ENCODE data around the gene BRK1. TPM values are rescaled to one million over a fixed set of nuclear protein-coding genes. Genes with fewer than 3 reads are reported as not detected.
"Not testable (repeated sequence)": the region's sequence is repeated elsewhere in the genome, so short reads cannot be mapped to it uniquely, and the experiment has no call there.

The BRK1 gene
- total RNA-seq, 2 donors from 2014 or later: 86.8 to 132 TPM

DNA sequence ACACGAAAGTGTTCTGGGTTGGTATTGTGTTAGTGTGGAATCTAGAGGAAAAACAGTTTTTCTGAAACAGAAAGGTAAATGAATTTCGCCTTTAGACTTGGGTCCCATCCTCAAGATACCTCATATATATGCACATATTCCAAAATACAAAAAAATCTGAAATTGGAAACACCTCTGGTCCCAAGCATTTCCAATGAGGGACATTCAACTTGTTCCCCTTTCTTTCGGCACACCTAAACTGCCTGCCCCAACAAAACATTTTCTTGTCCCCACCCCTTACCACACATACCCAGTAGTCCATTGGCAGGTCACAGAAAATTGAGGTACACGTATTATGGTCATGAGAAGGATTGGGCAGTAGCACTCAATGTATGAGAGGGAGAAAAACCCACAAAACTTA lies 40.2 kb downstream of the BRK1 start:
- H3K4me3 Mint-ChIP-seq: no peak overlapping the region
- ATAC-seq: no peak
- no peaks in the 10 kb centered on the region for H3K27me3 Mint-ChIP-seq
- H3K4me1 Mint-ChIP-seq (ENCODE audit: low read depth in 2 of 2): peaks cover 3 to 8% of the 10 kb centered on the region in 2 donors
- H3K27ac Mint-ChIP-seq: peak overlapping the region in 1 of 2 donors; percentile 26
- no peaks in the 10 kb centered on the region for H3K9me3 Mint-ChIP-seq
- no peak for DNase-seq (ENCODE audit: low spot score)
- H3K36me3 Mint-ChIP-seq: peaks cover 8% of the 10 kb centered on the region

DNA sequence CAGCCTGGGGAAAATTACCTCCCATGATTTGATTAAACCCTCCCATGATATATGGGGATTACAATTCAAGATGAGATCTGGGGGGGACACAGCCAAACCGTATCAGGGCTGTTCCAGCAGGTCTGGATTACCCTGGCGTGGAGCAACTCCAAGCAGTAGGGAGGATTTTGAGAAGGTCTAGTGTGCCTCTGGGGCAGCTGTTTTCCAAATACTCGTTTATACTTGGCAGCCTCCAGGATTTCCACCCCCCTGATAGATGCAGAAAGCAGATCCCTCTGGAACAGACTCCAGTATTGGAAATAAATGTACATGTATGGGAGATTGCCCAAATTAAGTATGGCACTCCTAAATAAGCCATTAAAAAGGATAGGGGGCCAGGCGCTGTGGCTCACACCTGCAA lies 41.6 kb downstream of the BRK1 start:
- H3K4me3 Mint-ChIP-seq: no peak overlapping the region

DNA sequence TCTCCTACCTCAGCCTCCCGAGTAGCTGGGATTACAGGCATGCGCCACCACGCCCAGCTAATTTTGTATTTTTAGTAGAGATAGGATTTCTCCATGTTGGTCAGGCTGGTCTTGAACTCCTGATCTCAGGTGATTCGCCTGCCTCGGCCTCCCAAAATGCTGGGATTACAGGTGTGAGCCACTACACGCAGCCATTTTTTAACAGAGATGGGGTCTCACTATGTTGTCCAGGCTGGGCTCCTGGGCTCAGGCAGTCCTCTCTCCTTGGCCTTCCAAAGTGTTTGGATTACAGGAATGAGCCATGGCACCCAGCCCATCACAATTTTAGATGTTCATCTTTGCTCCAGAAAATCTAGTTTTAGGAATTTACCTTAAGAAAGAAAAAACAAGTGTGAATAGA lies 43.1 kb downstream of the BRK1 start:
- H3K36me3 Mint-ChIP-seq; ATAC-seq; H3K9me3 Mint-ChIP-seq; H3K4me3 Mint-ChIP-seq; DNase-seq (ENCODE audit: low spot score); H3K27me3 Mint-ChIP-seq; H3K27ac Mint-ChIP-seq: not testable (repeated sequence)
- H3K4me1 Mint-ChIP-seq (ENCODE audit: low read depth in 2 of 2): peaks cover 0 to 13% of the 10 kb centered on the region in 2 donors

More for the DNA sequence above, 41.6 kb downstream of the BRK1 start:
- Mint-ChIP-seq H3K9me3 (no peaks in the 10 kb centered on the region), H3K36me3 (no peaks in the 10 kb centered on the region), H3K4me1 (ENCODE audit: low read depth in 2 of 2) (peaks cover 0 to 13% of the 10 kb centered on the region in 2 donors), H3K27ac (no peak overlapping the region), H3K27me3 (no peaks in the 10 kb centered on the region)
- no peak for DNase-seq (ENCODE audit: low spot score)
- ATAC-seq: no peak

DNA sequence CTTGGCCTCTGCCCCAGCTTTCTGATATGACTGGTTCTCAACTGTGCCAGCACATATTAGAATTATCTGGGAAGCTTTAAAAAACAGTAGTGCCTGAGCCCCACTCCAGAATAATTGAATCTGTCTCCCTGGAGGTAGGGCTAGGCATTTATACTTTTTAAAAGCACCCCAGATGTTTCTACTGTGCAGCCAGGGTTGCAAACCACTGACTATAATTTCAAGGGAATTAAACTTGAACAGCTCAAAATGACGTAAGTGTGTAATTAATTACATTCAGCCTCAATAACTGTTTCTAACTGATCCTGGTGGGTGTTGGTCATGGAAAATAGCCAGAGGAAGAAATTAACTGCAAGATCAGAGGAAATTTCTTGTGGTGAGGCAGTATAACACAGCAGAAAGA lies 44.9 kb downstream of the BRK1 start:
- Mint-ChIP-seq H3K9me3 (no peaks in the 10 kb centered on the region), H3K27me3 (no peaks in the 10 kb centered on the region), H3K4me1 (ENCODE audit: low read depth in 2 of 2) (peaks cover 0 to 13% of the 10 kb centered on the region in 2 donors), H3K4me3 (no peak overlapping the region), H3K27ac (no peak overlapping the region), H3K36me3 (no peaks in the 10 kb centered on the region)
- DNase-seq (ENCODE audit: low spot score) (no peak), ATAC-seq (no peak)

DNA sequence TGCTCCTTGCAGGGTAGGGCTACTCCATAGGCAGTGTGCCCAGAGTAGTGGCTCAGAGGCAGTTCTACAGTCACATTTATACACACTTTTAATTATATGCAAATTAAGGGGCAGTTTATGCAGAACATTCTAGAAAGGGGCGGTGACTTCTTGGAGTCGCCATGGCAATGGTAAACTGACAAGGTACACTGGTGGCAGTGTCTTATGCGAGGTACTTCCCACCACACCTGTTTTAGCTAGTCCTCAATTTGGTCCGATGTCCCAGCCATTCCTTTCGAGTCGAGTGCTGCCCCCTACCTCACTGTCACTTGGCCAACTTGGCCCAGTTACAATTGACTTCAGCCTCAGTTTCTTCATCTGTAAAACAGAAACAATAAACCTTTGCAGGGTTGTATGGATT lies 45.5 kb downstream of the BRK1 start:
- H3K4me1 Mint-ChIP-seq (ENCODE audit: low read depth in 2 of 2): peaks cover 0 to 10% of the 10 kb centered on the region in 2 donors
- no peak overlapping the region for H3K4me3 Mint-ChIP-seq
- DNase-seq (ENCODE audit: low spot score) (no peak), ATAC-seq (no peak)
- H3K36me3 Mint-ChIP-seq: no peaks in the 10 kb centered on the region
- H3K27me3 Mint-ChIP-seq: no peaks in the 10 kb centered on the region
- H3K9me3 Mint-ChIP-seq: no peaks in the 10 kb centered on the region
- H3K27ac Mint-ChIP-seq: no peak overlapping the region

DNA sequence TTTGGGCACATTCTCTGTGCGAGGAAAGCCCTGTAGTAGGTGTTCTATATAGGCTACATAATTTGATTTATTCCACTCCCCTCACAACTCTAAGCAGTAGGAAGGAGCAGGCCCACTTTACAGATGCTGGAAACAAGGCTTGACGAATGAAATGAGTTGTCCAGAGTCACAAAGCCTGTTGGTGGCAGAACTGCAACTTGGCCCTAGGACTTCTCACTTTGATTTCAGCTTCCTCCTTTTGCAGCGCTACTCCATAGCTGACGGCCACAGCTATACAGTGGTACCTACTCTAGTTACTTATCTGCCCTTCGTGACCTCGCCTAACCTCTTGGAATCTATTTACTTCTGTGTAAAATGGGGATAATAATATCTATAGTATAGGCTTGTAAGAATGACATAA lies 46.7 kb downstream of the BRK1 start:
- Mint-ChIP-seq H3K4me3 (no peak overlapping the region), H3K4me1 (ENCODE audit: low read depth in 2 of 2) (peaks cover 10 to 14% of the 10 kb centered on the region in 2 donors), H3K27ac (peak overlapping the region in 1 of 2 donors; percentile 10), H3K36me3 (peaks cover 4% of the 10 kb centered on the region), H3K27me3 (no peaks in the 10 kb centered on the region), H3K9me3 (no peaks in the 10 kb centered on the region)
- ATAC-seq (no peak), DNase-seq (ENCODE audit: low spot score) (no peak)

DNA sequence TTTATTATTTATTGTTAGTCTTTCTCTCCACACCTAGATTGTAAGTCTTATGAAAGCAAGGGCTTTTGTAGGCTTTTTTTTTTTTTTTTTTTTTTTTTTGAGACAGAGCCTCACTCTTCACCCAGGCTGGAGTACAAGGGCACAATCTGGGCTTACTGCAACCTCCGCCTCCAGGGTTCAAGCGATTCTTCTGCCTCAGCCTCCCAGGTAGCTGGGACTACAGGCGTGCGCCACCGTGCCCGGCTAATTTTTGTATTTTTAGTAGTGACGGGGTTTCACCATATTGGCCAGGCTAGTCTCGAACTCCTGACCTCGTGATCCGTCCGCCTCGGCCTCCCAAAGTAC lies 48.7 kb downstream of the BRK1 start:
- ATAC-seq; H3K9me3 Mint-ChIP-seq; H3K27ac Mint-ChIP-seq; H3K27me3 Mint-ChIP-seq; DNase-seq (ENCODE audit: low spot score): not testable (repeated sequence)
- Mint-ChIP-seq H3K36me3 (peaks cover 15% of the 10 kb centered on the region), H3K4me3 (peak overlapping the region; percentile 86), H3K4me1 (ENCODE audit: low read depth in 2 of 2) (peaks cover 18 to 24% of the 10 kb centered on the region in 2 donors)

DNA sequence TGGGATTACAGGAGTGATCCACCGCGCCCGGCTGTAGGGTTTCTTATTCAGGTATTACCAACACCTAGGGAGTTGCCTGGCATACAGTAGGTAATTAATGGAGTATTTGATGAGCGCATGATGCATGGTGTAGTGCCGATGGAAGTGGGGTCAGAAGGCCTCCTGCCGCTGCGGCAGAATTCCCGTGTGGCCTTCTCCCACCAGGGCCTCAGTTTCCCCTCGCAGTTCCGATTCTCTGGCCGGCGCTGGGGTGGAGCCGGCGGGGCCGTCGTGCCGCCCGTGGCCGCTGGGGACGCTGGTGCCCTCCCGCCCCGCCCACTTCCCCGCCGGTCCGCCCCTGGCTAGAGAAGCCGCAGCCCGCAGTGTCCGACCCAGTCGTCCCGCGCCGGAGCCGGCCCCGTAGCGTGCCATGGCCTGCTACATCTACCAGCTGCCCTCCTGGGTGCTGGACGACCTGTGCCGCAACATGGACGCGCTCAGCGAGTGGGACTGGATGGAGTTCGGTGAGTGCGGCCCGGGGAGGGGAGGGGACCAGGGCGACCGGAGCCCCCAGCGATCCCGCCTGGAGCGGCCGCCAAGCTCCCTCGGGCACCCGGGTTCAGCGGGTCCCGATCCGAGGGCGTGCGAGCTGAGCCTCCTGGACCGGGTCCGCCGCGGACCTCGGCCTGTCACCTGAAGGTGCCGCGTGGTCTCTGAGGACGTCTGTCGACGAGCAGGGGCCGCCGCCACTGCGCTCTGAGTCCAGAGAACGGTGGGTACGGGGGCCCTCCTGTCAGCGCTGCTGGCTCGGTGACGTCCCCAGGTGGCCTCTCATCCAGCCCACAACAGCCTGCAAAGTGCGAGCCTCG lies 49.3 kb downstream of the BRK1 start, which contains the start of gene IRAK2:
Gene IRAK2, plus strand, starts transcription at position 374 of the 848 bp plus-strand sequence. Its CDS starts 36 bp downstream, at position 410.
- ATAC-seq (peak; percentile 94 to 95), DNase-seq (ENCODE audit: low spot score) (peak; percentile 75)
- peaks cover 15% of the 10 kb centered on the region for H3K36me3 Mint-ChIP-seq
- peak within 1 kb of the TSS; percentile 86 for H3K4me3 Mint-ChIP-seq
- H3K9me3 Mint-ChIP-seq: peaks cover 3% of the 10 kb centered on the region
- peaks cover 18 to 25% of the 10 kb centered on the region in 2 donors for H3K4me1 Mint-ChIP-seq (ENCODE audit: low read depth in 2 of 2)
- H3K27ac Mint-ChIP-seq: peak within 1 kb of the TSS; percentile 64 to 87
- no peaks in the 10 kb centered on the region for H3K27me3 Mint-ChIP-seq

DNA sequence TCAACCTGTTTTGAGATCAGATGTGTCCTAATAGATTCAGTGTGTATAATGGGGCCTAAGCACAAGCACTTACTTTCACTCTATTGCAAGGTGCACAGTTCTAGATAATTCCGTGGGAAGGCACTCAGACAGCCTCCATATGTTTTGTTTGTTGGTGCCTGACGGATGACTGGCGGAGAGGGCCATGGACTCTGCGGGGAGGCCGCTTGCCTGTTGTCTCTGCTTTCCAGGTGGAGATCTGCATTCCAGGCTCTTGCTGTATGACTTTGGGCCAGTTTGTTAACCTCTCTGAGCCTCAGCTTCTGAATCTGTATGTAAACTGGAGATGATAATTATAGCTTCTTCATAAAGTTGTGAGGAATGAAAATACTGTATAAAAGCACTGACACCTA lies 50.7 kb downstream of the BRK1 start:
- Mint-ChIP-seq H3K9me3 (peaks cover 3% of the 10 kb centered on the region), H3K27ac (peak overlapping the region; percentile 64 to 87), H3K27me3 (no peaks in the 10 kb centered on the region), H3K4me1 (ENCODE audit: low read depth in 2 of 2) (peaks cover 24 to 38% of the 10 kb centered on the region in 2 donors), H3K4me3 (peak overlapping the region; percentile 86), H3K36me3 (peaks cover 15% of the 10 kb centered on the region)
- ATAC-seq: no peak
- DNase-seq (ENCODE audit: low spot score): no peak

DNA sequence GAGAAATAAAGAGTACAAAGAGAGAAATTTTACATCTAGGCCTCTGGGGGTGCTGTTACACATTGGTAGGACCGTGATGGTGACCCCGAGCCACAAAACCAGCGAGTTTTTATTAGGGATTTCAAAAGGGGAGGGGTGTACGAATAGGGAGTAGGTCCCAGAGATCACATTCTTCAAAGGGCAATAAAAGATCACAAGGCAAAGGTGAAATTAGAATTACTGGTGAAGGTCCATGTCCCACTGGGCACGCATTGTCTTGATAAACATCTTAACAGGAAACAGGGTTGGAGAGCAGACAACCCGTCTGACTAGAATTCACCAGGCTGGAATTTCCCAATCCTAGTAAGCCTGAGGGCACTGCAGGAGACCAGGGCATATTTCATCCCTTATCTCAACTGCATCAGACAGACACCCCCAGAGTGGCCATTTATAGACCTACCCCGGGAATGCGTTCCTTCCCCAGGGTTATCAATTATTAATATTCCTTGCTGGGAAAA lies 53.6 kb downstream of the BRK1 start:
- Mint-ChIP-seq H3K4me3 (peak overlapping the region; percentile 52), H3K9me3 (peaks cover 3% of the 10 kb centered on the region), H3K27me3 (no peaks in the 10 kb centered on the region), H3K4me1 (ENCODE audit: low read depth in 2 of 2) (peaks cover 24 to 42% of the 10 kb centered on the region in 2 donors), H3K27ac (peak overlapping the region in 1 of 2 donors; percentile 83), H3K36me3 (peaks cover 15% of the 10 kb centered on the region)
- DNase-seq (ENCODE audit: low spot score) (no peak), ATAC-seq (no peak)

DNA sequence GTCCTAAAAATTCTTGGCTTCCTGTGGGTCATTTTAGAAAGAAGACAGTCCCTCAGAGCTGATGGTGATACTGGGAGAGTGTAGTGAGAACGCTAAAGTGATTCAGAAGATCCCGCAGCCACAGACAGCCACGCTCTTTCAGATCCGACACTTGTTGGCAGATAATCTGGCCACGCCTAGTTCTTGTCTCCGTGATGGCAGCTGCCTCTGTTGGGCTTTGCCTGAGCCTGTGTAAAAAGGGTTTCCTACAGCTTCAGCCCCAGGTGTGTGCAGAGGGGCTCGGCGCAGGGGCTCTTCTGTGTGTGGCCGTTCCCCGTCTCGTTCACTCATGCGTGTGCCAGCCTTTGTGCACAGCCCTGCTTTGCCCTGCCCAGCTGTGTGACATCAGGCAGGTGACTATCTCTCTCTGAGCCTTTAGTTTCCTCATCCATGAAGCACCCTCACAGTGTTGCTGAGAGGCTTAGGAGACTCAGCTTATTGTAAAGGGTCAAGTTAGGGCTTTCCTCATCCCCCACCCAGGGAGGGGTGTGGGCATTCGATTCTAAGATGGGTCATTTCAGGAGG lies 55.5 kb downstream of the BRK1 start:
- H3K9me3 Mint-ChIP-seq: peaks cover 3% of the 10 kb centered on the region
- DNase-seq (ENCODE audit: low spot score) (no peak), ATAC-seq (no peak)
- peaks cover 15% of the 10 kb centered on the region for H3K36me3 Mint-ChIP-seq
- H3K27me3 Mint-ChIP-seq: no peaks in the 10 kb centered on the region
- H3K4me3 Mint-ChIP-seq: no peak overlapping the region
- peaks cover 24 to 46% of the 10 kb centered on the region in 2 donors for H3K4me1 Mint-ChIP-seq (ENCODE audit: low read depth in 2 of 2)
- H3K27ac Mint-ChIP-seq: peak overlapping the region in 1 of 2 donors; percentile 83

DNA sequence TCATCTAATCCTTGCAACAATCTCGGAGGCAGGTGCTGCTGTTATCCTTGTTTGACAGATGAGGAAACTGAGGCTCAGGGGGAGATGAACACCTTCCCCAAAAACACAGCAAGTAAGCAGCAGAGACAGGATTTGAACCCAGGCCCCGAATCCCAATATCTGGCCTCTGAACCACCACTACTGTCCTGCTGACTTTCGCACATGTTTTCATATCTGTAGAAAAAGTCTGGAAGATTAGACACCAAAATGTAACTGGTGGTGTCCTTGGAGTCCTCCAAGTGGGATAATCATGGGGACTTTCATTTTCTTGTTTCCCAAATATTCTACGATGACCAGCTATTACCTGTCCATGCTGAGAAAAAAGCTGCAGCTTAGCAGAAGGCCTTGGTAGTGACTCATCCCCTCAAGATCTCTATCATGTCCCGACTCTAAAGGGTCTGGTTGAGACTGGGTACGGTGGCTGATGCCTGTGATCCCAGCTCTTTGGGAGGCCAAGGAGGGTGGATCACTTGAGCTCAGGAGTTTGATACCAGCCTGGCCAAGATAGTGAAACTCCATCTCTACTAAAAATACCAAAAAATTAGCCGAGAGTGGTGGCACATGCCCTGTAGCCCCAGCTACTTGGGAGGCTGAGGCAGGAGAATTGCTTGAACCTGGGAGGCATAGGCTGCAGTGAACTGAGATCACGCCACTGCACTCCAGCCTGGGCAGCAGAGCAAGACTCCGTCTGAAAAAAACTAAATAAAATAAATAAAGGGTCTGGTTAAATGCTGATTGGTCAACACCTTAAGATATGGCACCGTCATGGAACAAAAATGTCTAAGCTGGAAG lies 57.8 kb downstream of the BRK1 start:
- Mint-ChIP-seq H3K36me3 (peaks cover 9% of the 10 kb centered on the region), H3K27me3 (no peaks in the 10 kb centered on the region), H3K4me1 (ENCODE audit: low read depth in 2 of 2) (peaks cover 14 to 38% of the 10 kb centered on the region in 2 donors), H3K9me3 (peaks cover 3% of the 10 kb centered on the region), H3K4me3 (peak overlapping the region; percentile 25), H3K27ac (peak overlapping the region in 1 of 2 donors; percentile 86)
- DNase-seq (ENCODE audit: low spot score) (no peak), ATAC-seq (peak in 1 of 2 donors; percentile 12)

DNA sequence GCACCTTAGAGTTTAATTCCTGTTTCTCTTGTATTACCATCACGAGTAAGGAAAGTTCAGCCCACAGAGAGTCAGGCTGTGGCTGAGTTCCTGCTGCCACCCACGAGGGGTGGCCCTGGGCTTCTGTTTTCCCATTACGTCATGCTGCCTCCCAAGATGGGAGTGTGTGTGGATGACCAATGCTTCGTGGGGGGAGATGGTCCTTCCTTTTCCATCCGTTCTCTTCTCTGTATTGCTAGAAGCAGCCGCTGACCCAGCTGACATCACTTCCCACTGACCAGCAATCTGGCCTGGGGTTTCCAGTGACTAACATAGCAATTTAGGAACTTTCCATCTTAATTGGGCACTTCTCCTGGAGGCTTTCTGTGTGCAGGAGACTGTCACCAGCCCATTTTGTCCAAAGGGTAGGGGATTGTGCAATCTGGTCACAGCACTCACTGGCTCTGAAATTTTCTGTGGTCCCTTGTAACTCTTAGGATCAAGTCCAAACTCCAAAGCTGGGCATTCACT lies 58.5 kb downstream of the BRK1 start:
- H3K36me3 Mint-ChIP-seq: peaks cover 2% of the 10 kb centered on the region
- peak overlapping the region in 1 of 2 donors; percentile 86 for H3K27ac Mint-ChIP-seq
- peaks cover 10 to 34% of the 10 kb centered on the region in 2 donors for H3K4me1 Mint-ChIP-seq (ENCODE audit: low read depth in 2 of 2)
- H3K27me3 Mint-ChIP-seq: no peaks in the 10 kb centered on the region
- H3K4me3 Mint-ChIP-seq: peak overlapping the region; percentile 25
- ATAC-seq (peak; percentile 49 to 78), DNase-seq (ENCODE audit: low spot score) (no peak)
- peaks cover under 1% of the 10 kb centered on the region for H3K9me3 Mint-ChIP-seq

Measured in natural killer cell treated with Interleukin-12 subunit alpha and Interleukin-12 subunit beta and Interleukin-15 and Interleukin-18, amount 100 ng/mL, for 72 hours (primary cell).